Stimulated activated CD8-positive, alpha-beta memory T cell treated with anti-CD3 and anti-CD28 coated beads, Interleukin-7, amount 100 ng/mL, for 48 hours (primary cell): Measurements from ENCODE around the gene CSNK1A1.
"Not testable (repeated sequence)": the region's sequence is repeated elsewhere in the genome, so short reads cannot be mapped to it uniquely, and the experiment has no call there.

Source experiments
- DNase-seq, 2 donors: peaks; one replicate each; pipeline ENCODE4 v3.0.0-alpha.2; 2020; ENCODE audit warnings: low read depth in 1 of 2; ENCODE audit errors: extremely low read depth in 1 of 2

The CSNK1A1 gene

DNA sequence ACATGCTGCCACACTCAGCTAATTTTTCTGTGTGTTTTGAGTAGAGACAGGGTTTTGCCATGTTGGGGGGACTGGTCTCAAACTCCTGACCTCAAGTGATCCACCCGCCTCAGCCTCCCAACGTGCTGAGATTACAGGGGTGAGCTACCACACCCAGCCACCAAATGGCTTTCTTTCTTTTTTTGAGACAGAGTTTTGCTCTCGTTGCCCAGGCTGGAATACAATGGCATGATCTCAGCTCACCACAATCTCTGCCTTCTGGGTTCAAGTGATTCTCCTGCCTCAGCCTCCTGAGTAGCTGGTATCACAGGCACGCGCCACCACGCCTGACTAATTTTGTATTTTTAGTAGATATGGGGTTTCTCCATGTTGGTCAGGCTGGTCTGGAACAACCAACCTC, 15.5 kb downstream of the CSNK1A1 start:
- DNase-seq: not testable (repeated sequence)

DNA sequence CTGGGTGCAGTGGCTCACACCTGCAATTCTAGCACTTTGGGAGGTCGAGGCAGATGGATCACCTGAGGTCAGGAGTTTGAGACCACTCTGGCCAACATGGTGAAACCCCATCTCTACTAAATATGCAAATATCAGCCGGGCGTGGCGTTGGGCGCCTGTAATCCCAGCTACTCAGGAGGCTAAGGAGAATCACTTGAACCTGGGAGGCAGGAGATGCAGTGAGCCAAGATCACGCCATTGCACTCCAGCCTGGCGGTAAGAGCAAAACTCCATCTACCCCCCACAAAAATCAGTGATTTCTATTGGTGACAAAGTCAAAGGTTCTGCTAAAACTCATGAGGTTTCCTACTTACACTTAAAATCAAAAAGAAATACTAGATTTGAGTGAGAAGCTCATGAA, 18.8 kb downstream of the CSNK1A1 start:
- no peak for DNase-seq

DNA sequence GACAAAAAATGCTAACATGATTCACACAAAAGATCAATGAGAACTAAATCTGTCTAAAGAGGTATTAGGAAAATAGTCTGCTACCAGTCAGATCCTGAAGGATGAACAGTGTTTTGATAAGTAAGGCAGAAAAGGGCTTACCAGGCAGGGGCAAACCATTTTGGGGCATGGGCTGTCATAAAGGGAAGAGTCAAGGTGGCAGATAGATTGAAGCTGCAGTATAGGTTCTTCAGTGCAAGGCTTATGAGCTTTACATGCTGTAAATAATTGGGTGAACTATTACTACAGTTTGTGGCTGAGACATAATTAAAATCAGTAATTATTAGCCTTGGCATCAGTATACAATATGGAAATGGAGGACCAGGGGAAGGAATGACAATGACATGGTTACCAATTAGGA, 21.8 kb downstream of the CSNK1A1 start:
- no peak for DNase-seq

DNA sequence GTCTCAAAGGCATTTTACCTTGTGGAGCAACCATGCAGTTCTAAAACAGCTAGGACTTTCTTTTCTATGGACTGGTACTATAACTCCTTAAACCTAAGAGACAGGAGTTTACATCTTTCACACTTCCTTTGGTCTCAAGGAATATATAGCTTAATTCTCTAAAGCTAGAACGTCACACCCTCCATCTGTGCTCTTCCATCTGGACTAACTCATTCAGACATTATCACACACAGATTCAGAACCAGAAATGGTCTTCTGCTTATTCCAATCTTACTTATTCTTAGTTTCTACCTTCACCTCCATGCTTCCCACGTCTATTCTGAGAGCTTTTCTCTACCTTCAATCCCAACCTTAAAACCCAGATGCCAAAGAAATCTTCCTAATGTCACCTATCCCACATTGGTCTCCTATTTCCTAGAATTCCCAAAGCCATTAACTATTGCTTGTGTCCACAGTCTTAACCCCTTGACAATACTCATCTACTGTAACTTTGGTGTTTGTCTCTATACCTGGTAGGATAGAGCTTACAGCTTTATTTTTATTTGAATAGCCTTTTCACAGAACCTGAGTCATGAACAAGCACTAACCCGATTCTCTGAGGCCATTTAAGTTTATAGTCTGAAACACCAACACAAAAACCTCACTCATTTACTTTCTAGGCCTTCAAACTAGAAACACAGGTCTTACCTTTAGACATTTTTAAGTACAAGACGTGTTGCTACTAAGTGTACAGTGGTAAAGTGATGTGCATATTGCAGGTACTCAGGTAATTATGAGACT, 22.8 kb downstream of the CSNK1A1 start:
- DNase-seq: no peak

DNA sequence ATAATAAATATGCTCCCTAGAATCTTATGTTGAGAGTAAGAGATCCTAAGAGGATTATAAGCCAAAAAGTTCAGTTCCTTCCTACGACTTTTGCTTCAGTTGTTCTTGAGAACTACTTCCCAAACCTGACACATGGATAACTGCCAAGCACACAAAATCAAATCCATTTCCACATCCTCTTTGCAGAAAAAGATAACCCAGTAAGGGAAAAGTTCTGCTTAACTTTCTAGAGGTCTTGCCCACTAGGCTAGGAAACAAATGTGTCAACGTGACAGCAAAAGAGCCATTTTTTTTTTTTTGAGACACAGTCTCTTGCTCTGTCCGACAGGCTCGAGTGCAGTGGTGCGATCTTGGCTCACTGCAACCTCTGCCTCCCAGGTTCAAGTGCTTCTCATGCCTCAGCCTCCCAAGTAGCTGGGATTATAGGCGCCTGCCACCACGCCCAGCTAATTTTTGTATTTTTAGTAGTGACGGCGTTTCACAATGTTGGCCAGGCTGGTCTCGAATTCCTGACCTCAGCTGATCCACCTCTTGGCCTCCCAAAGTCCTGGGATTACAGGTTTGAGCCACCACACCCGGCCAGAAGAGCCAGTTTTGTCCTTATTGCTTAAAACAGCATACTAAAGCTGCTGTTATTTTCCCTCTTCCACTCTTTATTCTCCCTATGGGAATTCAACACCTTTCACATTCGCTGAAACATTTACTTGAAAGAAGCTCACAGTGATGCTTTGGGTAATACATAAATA, 24.2 kb downstream of the CSNK1A1 start:
- no peak for DNase-seq

DNA sequence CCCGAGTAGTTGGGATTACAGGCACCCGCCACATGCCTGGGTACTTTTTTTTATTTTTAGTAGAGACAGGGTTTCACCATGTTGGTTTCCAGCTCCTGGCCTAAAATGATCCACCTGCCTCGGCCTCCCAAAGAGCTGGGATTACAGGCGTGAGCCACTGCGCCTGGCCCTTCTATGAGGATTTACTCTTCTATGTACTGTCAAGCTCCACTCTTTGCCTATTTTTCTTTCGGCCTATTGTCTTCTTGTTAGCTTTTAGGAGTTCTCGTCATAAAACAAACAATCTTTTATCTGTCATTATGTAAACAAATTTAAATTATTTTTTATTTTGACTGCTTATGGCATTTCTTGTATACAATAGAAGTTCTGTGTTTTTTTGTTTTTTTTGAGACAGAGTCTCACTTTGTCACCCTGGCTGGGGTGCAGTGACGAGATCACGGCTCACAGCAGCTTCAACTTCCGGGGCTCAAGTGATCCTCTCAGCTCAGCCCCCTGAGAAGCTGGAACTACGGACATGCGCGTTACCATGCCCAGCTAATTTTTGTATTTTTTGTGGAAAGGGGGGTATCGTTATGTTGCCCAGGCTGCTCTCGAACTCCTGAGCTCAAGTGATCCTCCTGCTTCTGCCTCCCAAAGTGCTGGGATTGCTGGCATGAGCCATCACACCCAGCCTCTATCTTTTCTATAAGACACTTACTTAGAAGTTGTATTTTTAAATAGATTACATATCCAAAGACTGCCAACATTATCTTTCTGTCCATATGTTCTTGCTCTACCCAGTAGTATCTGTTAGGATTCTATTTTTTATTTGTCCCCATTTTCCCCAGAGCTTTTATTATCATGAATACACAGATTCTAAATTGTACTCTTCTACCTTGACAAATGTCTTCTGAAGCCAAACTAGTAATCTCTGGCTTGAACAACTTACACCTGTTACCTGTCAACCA, 29.2 kb downstream of the CSNK1A1 start:
- no peak for DNase-seq

DNA sequence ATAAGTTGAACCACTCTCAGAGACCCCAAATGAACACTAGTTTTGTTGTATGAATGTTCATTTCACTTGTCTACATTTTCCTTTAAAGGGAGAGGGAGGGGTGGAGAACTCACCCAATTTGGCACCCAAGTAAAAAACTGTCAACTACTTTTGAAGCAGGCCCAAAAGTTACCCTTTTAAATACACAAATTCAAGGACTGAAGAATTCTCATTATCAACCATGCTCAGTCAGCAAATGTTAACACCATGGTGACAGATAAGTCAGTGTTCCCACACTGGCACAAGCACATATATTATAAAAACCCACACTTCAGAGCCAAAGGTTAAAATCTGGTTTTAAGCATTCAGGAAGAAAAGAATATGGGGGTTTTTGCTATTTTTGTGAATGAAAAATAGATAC, 31.6 kb downstream of the CSNK1A1 start:
- no peak for DNase-seq

DNA sequence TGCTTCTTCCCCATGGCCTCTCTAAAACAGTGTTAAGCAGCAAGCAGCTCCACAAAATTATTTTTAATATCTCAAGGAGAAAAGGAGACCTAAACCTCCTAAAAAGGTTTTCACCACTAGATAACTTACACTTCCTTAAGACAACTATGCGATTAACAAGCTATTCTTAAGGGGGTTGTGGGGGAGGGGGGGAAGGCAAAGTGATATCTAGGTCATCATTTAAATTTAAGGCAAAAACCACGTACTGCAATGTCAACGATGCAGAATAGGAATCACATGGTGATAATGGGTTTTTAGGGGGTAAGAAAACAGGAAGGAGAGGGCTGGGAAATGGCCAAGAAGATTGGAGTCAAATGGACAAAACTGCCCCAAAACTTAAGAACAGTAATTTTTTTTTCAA, 32.6 kb downstream of the CSNK1A1 start:
- DNase-seq: no peak

DNA sequence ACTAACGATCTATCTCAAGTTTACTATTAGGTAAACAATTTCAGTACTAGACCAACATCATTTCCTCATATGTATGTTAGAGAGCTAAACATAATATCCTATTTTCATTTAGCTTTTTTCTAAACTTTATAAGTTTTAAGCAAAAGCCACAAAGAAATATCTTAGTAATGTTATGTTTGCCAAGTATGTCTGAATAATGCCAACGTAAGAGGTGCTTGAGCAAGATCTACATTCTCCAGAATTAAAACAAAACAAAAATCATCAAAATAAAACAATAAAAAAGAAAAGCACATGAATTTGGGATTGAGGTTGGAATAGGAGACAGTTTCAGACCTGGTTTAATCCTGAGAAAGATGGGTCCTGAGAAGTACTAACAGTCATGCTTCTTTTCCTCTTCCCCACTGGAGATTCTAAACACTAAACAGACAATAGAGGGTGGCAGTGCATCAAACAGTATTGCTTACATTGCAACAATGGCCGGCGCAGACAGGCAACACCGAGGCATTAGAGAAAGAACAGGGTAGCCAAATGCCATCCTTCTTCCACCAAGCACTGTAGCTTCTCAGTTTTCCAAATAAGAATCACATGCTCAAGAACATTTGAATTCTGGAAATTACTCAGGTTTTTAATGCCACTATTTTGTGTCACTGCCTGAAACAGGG, 33.6 kb downstream of the CSNK1A1 start:
- DNase-seq: no peak

DNA sequence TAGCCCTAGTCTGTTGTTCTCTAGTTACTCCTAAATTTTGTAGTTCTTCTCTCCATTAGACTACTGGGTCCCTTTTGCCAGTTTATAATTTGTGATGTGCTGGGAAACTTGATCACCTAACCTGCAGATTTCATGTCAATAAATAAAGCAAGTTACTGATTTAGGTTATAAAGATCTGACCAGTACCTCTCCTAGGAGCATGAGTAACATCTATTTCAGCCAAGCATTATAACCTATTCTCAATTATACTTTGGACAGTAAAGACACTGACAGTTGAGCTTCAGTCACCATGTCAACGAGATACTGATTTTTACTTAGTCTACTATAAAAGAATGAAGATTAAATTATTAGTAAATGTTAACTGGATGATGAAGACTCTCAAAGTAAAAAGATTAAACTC, 36.7 kb downstream of the CSNK1A1 start:
- DNase-seq: no peak

DNA sequence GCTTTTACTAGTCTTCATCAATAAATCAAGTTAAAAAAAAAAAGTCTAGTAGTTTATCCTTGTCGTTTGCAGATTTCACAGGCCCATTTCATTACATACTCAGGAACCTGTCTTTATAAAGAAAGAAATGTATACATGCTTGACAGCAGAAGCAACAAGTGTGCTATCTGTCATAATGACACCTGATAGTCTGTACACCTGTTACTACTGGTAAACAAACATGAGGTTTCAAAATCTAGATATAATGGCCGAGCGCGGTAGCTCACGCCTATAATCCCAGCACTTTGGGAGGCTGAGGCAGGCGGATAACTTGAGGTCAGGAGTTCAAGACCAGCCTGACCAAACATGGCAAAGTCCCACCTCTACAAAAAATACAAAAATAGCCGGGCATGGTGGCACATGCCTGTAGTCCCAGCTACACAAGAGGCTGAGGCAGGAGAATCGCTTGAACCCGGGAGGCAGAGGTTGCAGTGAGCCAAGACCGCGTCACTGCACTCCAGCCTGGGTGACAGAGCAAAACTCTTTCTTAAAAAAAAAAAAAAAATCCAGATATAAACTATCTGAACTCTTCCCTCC, 37.8 kb downstream of the CSNK1A1 start:
- not testable (repeated sequence) for DNase-seq

DNA sequence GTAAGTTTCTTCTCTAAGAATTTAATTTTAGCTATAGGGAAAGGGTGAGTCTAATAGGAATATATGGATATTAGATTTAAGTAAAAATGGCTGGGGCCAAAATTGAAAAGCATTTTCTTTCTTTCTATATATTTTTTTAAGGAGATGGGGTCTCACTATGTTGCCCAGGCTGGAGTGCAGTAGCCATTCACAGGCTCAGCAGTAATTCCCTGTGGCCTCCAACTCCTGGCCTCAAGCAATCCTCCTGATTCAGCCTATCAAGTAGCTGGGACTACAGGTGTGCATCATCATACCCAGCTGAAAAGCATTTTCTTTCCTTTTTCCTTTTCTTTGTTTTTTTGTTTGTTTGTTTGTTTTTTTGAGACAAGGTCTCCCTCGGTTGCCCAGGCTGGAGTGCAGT, 41.1 kb downstream of the CSNK1A1 start:
- no peak for DNase-seq

DNA sequence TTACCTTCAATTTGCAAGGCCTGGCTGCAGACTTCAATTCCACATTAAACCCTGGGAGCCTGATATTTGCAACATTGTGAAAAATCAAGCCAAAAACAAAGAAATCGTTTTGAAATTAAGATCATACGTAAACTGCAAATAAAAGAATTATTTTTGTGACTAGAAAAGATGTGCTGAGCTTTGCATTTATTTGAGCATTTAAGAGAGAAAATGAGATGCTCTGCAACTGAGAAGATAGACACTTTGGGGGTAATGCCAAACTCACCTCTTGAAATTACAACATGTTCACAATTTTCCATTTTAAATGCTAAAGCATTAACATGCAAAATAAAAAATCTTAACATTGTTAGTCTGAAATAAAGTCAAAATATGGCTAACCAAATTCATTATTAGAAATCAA, 46.6 kb downstream of the CSNK1A1 start:
- no peak for DNase-seq

DNA sequence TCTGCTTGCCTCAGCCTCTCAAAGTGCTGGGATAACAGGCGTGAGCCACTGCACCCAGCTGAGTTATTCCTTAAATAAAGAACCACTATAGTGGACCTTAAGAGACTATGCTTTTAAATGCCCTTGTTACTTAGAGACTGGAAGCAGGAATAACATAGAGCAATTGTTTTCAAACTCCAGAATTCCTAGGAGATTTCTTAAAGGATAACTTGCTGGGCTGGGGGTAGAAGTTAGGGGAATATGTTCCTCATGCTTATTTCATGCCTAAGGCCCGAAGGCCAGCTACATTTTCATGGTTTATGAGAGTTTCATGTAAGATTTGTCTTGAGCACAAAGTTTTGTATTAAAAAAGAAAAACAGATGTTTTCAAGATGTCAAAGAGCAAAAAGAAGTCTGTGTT, 48.2 kb downstream of the CSNK1A1 start:
- DNase-seq: no peak

DNA sequence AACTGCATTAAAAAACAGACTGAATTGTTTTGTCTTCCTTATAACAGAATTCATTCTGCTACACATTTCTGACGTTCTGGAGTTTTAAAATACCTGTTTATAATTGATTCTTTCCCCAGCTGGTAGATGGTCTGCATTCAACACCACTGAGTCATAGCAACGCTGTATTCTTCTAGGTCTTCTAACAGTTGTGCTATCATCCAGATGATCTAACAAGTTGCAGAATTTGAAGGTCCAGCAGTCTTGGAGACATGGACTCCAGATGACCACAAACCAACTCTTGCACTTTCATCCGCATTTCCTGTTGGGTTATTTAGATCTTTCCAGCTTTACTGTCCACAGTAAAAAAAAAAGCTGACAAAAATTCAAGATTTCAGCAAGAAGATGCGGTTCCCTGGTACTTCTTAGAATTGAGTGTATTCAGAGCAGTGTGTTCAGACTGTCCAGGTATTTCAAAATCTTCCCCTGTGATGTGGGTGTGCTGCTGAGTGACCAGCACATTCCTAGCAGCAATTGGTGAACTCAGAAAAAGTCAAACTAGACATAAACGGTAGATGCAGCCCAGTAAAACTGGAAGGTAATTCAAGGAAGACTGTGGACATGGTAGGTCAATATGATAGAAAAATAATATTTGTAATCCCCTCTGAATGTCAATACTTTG, 50.2 kb downstream of the CSNK1A1 start:
- DNase-seq: no peak

DNA sequence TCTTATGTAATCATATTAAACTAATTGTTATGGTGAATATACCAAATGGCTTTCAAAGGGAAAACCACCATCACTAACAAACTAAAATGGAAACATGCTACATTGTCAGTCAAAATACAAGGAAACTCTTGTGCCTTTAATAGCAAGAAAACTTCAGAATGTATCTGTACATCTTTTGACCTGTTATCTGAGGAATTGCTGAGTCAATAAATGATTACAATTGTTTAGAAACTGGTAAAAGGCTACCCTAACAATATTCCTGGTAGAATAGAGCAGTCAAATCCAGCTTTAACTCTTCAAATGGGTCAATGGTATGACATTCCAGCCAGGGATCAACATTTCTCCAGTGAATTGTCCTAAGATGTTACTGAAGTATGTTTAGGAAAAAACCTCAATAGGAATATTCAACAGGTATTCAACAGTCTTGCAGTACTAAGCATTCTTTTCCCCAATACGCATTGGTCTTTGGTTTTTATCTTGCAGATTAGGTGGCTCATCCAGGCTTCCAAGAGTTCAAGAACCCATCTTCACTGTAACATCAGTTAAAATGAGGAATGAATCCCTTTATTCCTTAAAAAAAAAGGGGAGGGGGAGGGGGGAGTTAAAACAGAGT, 52.4 kb downstream of the CSNK1A1 start:
- no peak for DNase-seq

DNA sequence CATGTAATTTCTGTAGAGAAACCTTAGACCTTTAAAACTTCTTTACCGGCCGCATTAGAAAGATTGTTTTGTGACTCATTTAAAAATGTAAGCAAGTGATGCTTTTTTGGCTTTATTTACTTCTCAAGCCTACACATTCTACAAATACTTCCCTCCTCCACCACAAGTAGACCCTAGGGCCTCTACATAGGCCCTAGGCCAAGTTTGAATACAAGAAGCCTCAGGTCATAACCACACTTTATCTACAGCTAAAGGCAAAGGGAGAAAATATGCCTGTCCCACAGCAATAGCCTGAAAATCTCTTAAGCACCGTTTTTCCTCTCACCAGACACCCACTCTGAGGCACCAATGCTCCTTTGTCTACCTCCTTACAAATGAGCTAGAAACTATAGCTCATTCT, 53.9 kb downstream of the CSNK1A1 start:
- no peak for DNase-seq

DNA sequence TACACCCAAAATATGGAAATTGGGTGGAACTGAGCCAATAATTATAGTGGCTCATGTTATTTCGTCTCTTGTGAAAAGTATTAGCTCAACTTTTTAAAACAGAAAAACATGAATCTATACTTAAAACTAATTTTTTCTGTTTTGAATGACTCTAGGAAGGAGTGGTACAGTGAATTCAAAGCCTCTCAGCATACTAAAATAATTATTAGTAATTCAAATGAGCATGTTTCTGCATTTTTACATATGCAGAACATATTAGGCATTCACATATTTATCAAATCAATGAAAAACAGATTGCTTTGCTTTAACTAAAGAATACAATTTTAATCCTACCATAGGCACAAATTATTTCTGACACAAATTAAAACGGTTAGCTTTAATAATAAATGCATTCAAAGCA, 54.3 kb downstream of the CSNK1A1 start:
- DNase-seq: no peak

DNA sequence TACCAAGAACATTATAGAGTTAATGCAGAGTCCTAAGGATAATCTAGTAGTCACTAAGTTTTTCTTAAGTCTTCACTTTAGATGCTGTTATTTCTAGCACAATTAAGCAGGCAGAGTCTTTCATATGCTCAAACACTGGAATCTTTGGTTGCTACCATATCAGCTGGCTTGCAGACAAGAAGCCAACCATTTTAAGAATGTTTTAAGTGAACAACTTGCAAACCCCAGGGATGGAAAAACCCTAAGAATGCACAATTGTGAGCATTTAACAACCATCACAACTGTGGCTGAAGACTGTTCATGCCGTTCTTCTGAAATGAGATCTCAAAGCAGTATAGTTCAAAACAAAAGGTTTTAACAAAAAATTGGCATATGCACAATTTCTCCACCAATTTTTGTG, 55.1 kb downstream of the CSNK1A1 start:
- DNase-seq: no peak

DNA sequence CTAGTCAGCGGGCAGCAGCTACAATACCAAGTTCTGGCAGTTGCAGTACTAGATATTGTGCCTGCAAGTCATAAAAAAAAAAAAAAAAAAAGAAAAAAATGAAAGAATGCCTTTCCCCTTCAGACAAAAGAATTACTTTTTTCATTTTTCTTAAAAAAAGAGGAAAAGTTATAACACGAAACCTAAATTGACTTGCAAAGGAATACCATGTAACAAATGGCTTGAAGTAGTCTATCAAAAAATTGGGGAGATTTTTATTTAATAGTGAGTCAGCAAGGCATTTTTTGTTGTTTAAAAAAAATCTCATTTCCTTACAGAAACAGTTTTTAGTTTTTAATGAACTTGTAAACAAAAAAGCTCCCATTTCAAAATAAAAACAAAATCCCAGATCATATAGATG, 55.6 kb downstream of the CSNK1A1 start:
- no peak for DNase-seq
